OCI-LY3 (cell line): ENCODE data around the gene GFRA1.

Experiments
- EZH2phosphoT487 ChIP-seq: fragments of 200-600 bp; shearing (Covaris generic); IDR thresholded peaks from 2 replicates; pipeline ENCODE4 v1.6.1; 2018; ENCODE audit warnings: antibody characterized with exemption, mixed run types, low read depth
- TF ChIP-seq, protein P1 (sequence below): fragments of 200-600, 300-600 bp; sonication (generic); IDR thresholded peaks from 2 replicates; pipeline ENCODE4 v1.5.1; 2014; ENCODE audit warnings: antibody characterized with exemption, low read length, low read depth

DNA sequence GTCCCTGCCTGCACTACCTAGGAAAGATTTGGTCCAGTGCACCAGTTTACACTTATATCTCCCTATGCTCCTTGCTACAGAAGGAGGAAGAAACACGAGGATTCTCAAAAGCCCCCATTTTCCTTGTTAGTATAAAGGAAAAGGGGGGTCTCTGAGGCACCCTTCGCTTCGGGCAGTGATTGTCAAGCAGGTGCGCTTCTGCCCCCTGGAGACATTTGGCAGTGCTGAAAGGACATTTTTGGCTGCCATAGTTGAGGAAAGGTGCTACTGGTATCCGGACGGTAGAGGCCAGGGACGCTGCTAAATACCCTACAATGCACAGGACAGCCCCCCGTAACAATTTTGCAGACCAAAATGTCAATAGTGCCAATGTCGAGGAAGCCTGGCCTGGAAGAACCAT lies 193.7 kb downstream of the GFRA1 start:
- TF ChIP-seq, protein P1, sequence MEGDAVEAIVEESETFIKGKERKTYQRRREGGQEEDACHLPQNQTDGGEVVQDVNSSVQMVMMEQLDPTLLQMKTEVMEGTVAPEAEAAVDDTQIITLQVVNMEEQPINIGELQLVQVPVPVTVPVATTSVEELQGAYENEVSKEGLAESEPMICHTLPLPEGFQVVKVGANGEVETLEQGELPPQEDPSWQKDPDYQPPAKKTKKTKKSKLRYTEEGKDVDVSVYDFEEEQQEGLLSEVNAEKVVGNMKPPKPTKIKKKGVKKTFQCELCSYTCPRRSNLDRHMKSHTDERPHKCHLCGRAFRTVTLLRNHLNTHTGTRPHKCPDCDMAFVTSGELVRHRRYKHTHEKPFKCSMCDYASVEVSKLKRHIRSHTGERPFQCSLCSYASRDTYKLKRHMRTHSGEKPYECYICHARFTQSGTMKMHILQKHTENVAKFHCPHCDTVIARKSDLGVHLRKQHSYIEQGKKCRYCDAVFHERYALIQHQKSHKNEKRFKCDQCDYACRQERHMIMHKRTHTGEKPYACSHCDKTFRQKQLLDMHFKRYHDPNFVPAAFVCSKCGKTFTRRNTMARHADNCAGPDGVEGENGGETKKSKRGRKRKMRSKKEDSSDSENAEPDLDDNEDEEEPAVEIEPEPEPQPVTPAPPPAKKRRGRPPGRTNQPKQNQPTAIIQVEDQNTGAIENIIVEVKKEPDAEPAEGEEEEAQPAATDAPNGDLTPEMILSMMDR, result no peak
- TF ChIP-seq EZH2phosphoT487, result no peak
